ACC112 (cell line): ENCODE results near the gene PHEX.

Source experiments
- H2AFZ ChIP-seq: fragments of 200-600 bp; sonication (generic); one replicate; pipeline ENCODE4 v1.6.0; 2017; ENCODE audit warnings: antibody characterized with exemption, low read length; ENCODE audit not compliant: unreplicated experiment
- H3K27ac ChIP-seq: fragments of 200-600 bp; sonication (generic); 2 replicates; pipeline ENCODE4 v1.5.1; 2014; ENCODE audit warnings: low read depth, mild to moderate bottlenecking, antibody characterized with exemption, low read length, moderate library complexity
- H3K27me3 ChIP-seq: fragments of 200-600 bp; sonication (generic); 2 replicates; pipeline ENCODE4 v1.6.1; 2014; ENCODE audit warnings: mild to moderate bottlenecking, antibody characterized with exemption, low read length, moderate library complexity, mixed read lengths; ENCODE audit not compliant: insufficient read depth
- H3K36me3 ChIP-seq: fragments of 200-600 bp; sonication (generic); 2 replicates; pipeline ENCODE4 v1.6.1; 2016; ENCODE audit warnings: mild to moderate bottlenecking, antibody characterized with exemption, low read length, moderate library complexity, mixed read lengths; ENCODE audit not compliant: insufficient read depth
- H3K4me1 ChIP-seq: fragments of 200-600 bp; sonication (generic); one replicate; pipeline ENCODE4 v1.6.1; 2016; ENCODE audit warnings: low read length, mixed read lengths; ENCODE audit not compliant: insufficient read depth, unreplicated experiment, control insufficient read depth
- H3K4me3 ChIP-seq: fragments of 200-600 bp; sonication (generic); 2 replicates; pipeline ENCODE4 v1.5.1; 2014; ENCODE audit warnings: mild to moderate bottlenecking, low read depth, low read length
- H3K79me2 ChIP-seq: fragments of 200-600 bp; sonication (generic); one replicate; pipeline ENCODE4 v1.6.0; 2016; ENCODE audit warnings: low read length; ENCODE audit not compliant: control insufficient read depth, unreplicated experiment, insufficient read depth

Gene PHEX

DNA sequence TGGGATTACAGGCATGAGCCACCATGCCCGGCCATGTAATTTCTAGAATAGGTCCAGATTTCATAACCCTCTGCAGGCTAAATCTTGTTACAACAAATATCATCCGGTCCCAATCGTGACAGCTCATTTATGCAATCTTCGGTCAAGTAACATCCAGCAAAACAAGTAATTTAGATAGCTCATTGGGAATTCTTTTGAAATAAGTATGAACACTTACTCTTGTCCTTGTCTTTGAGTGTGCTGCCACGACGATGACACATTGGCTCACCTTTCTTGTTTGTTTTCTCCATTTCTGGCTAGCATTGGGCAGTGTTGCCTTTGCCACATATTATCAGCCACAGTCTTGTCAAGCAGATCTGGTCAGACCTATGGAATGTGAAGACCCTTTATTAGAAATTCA, 92.0 kb downstream of the PHEX start:
- H2AFZ ChIP-seq = peak overlapping the region; percentile 38
- no peaks in the 10 kb centered on the region for H3K79me2 ChIP-seq
- no peaks in the 10 kb centered on the region for H3K27me3 ChIP-seq
- peak overlapping the region; percentile 67 for H3K27ac ChIP-seq
- no peak overlapping the region; the same call in 1 of the 2 replicates for H3K4me3 ChIP-seq
- peaks cover 40% of the 10 kb centered on the region for H3K4me1 ChIP-seq
- no peaks in the 10 kb centered on the region for H3K36me3 ChIP-seq

DNA sequence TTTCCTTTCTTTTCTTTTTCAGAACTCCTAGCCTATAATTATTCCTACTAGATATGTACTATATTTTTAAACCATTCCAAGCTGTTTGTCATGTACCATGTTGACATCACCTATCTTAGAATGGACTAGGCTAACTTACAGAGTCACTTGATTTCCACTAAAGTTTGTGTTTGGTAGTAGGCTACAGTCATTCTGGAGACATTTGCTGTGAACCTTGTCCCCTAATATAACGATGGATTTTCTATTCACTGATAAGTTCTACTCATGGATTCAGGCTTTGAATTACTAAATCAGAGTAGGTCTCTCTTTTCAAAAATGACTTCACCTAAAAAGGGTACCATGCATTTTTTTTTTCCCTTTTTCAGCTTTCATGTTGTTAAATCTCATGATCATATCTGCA, 93.4 kb downstream of the PHEX start:
- peaks cover 40% of the 10 kb centered on the region for H3K4me1 ChIP-seq
- H2AFZ ChIP-seq = no peak overlapping the region
- no peak overlapping the region for H3K27ac ChIP-seq
- no peaks in the 10 kb centered on the region for H3K79me2 ChIP-seq
- H3K4me3 ChIP-seq = no peak overlapping the region
- H3K27me3 ChIP-seq = no peaks in the 10 kb centered on the region
- no peaks in the 10 kb centered on the region for H3K36me3 ChIP-seq

DNA sequence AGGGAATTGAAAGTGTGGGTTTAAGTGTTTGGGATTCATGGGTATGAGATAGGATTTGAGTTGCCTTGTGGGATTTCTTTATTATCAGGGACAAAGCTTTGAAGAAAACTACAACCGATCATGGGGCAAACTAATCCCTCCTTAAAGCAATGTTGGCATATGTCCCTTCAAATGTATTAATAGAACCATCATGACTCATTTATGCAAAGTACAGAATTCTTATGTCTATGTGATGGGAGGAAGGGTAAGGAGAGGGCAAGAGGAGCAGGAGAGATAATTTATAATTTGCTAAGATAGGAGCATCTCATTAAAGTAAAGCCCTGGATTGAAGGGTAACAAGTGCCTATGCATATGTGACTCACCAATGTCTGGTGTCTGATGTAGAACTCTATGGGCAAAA, 94.2 kb downstream of the PHEX start:
- Histone ChIP-seq H3K27ac (no peak overlapping the region), H3K36me3 (no peaks in the 10 kb centered on the region), H3K4me3 (no peak overlapping the region), H3K4me1 (peaks cover 40% of the 10 kb centered on the region), H3K27me3 (no peaks in the 10 kb centered on the region), H2AFZ (no peak overlapping the region), H3K79me2 (no peaks in the 10 kb centered on the region)

DNA sequence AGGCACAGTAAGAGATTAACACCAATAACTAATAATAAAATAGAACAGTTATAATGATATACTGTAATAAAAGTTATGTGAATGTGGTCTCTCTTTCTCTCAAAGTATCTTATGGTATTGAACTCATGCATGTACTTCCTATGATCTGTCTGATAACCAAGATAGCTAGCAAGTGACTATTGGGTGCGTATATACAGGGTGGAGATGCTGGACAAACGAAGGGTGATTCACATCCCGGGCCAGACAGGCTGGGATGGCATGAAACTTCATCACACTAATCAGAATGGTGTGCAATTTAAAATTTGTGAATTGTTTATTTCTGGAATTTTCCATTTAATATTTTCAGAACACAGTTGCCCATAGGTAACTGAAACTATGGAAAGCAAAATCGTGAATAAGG, 96.8 kb downstream of the PHEX start:
- H3K36me3 ChIP-seq = no peaks in the 10 kb centered on the region
- peaks cover 18% of the 10 kb centered on the region for H3K4me1 ChIP-seq
- H3K27me3 ChIP-seq = no peaks in the 10 kb centered on the region
- H2AFZ ChIP-seq = no peak overlapping the region
- H3K4me3 ChIP-seq = no peak overlapping the region
- no peaks in the 10 kb centered on the region for H3K79me2 ChIP-seq
- no peak overlapping the region for H3K27ac ChIP-seq

- no peaks in the 10 kb centered on the region for H3K79me2 ChIP-seq
- no peaks in the 10 kb centered on the region for H3K27me3 ChIP-seq
- peak overlapping the region; percentile 100 for H3K27ac ChIP-seq
- H3K4me1 ChIP-seq = peaks cover 29% of the 10 kb centered on the region
- peak overlapping the region; percentile 73 for H2AFZ ChIP-seq
- H3K36me3 ChIP-seq = no peaks in the 10 kb centered on the region
- peak overlapping the region; percentile 71 for H3K4me3 ChIP-seq
These were observed 102.6 kb downstream of the PHEX start for GRCh38 chrX:22134681-22135080.

- peak overlapping the region; percentile 71 for H3K4me3 ChIP-seq
- H3K4me1 ChIP-seq = peaks cover 29% of the 10 kb centered on the region
- H3K79me2 ChIP-seq = no peaks in the 10 kb centered on the region
- H2AFZ ChIP-seq = peak overlapping the region; percentile 73
- peak overlapping the region; percentile 100 for H3K27ac ChIP-seq
- H3K27me3 ChIP-seq = no peaks in the 10 kb centered on the region
- H3K36me3 ChIP-seq = no peaks in the 10 kb centered on the region
These were observed 103.1 kb downstream of the PHEX start for GRCh38 chrX:22135171-22135711.

DNA sequence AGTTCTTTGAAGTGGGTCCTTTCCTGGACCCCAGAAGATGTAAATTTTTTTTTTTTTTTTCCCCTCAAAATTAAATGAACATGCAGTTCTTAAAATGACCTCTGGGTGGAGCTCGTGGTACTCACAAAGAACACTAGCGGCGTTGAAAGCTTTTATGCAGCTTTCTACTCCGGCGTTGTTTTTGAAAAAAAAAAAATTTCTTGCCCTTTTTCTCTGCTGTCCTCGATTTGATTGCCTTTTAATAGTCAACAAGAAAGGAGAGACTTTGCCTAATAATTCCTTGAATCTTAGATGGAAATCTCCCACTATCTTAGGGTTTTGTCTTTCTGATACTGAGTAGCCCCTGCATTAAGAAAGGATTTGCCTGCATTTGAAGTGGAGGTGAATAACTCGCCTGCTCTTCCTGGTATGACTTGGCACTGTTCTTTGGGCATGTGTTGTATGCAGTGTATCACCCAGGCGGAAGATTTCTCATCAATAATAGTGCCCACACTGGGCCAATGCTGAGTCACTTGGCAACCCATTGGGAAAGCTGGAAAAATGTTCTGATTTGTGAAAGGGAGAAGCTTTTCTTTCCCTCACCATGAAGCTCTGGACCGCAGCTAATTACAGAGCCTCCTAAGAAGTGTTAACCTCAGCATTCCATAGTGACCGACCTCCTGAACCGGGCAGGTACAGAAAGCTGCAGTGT, 104.0 kb downstream of the PHEX start:
- peak overlapping the region; percentile 96 for H2AFZ ChIP-seq
- no peaks in the 10 kb centered on the region for H3K27me3 ChIP-seq
- H3K27ac ChIP-seq = peak overlapping the region; percentile 100
- peak overlapping the region; percentile 71 for H3K4me3 ChIP-seq
- H3K4me1 ChIP-seq = peaks cover 29% of the 10 kb centered on the region
- no peaks in the 10 kb centered on the region for H3K79me2 ChIP-seq
- H3K36me3 ChIP-seq = no peaks in the 10 kb centered on the region

DNA sequence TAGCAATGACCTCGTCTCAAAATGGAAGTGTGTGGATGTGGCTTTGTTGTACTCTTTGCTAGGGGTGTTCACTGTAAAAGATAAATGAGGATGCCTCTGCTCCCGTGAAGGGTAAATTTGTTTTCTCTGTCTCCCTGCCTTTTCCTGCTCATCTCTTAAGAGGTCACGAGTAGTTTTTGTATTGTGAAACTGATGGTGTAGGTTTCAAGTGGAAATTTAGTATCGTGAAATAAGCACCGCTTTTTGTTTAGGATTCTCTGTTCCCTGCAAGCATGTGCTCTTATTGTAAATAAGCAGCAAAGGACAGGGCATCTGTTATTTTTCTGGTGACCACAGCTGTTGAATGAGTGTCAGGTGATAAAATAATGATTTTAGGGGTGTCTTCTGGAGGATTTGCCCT, 104.6 kb downstream of the PHEX start:
- H3K79me2 ChIP-seq = no peaks in the 10 kb centered on the region

GRCh38 chrX:22139822-22140221, 107.7 kb downstream of the PHEX start:
- Histone ChIP-seq H3K4me1 (peaks cover 24% of the 10 kb centered on the region), H3K27ac (no peak overlapping the region), H3K4me3 (no peak overlapping the region), H3K27me3 (no peaks in the 10 kb centered on the region), H3K79me2 (no peaks in the 10 kb centered on the region), H3K36me3 (no peaks in the 10 kb centered on the region), H2AFZ (no peak overlapping the region)

More for the DNA sequence above, 104.6 kb downstream of the PHEX start:
- peak overlapping the region; percentile 71 for H3K4me3 ChIP-seq
- peak overlapping the region; percentile 100 for H3K27ac ChIP-seq
- H3K36me3 ChIP-seq = no peaks in the 10 kb centered on the region
- peak overlapping the region; percentile 96 for H2AFZ ChIP-seq
- no peaks in the 10 kb centered on the region for H3K27me3 ChIP-seq
- H3K4me1 ChIP-seq = peaks cover 29% of the 10 kb centered on the region

- H3K4me3 ChIP-seq = no peak overlapping the region
- no peak overlapping the region for H2AFZ ChIP-seq
- H3K36me3 ChIP-seq = no peaks in the 10 kb centered on the region
- H3K27ac ChIP-seq = no peak overlapping the region
- H3K79me2 ChIP-seq = no peaks in the 10 kb centered on the region
- H3K27me3 ChIP-seq = no peaks in the 10 kb centered on the region
- H3K4me1 ChIP-seq = peaks cover 10% of the 10 kb centered on the region
These were observed 109.1 kb downstream of the PHEX start for GRCh38 chrX:22141047-22141730.

DNA sequence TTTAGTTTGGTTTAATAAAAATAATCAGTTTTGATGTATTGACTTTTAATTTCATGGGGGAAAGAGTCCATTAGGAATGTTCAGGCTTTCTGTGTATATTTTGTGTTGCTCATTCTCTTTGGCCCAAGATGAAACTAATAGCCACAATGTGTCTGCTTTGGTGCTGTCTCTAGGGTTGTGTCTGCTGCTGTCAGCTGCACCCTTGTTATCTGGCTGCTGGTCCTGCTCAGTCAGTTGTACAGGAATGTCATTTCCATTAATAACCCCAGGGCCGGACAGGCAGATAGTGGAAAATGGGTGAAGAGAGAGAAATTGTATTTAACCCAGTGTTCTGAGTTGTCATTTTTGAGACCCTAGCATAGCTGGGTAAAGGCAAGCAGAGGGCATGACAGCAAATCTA, 115.1 kb downstream of the PHEX start:
- Histone ChIP-seq H3K27ac (no peak overlapping the region), H3K4me1 (no peaks in the 10 kb centered on the region), H3K79me2 (no peaks in the 10 kb centered on the region), H2AFZ (no peak overlapping the region), H3K27me3 (no peaks in the 10 kb centered on the region), H3K4me3 (no peak overlapping the region), H3K36me3 (no peaks in the 10 kb centered on the region)
